GM12874 (cell line): ENCODE results near the gene ZNF70.
A peak's percentile ranks its signal among the peaks of the same experiment; 100 is the strongest.

Source experiments
- CTCF ChIP-seq: IDR thresholded peaks from 2 replicates; pipeline ENCODE4 v1.5.1; 2011; ENCODE audit warnings: low read depth, mild to moderate bottlenecking, control low read depth, low read length, moderate library complexity; ENCODE audit not compliant: insufficient read depth

The ZNF70 gene

GRCh38 chr22:23772315-23772648 lies 21.4 kb upstream of the ZNF70 start:
- no peak for TF ChIP-seq CTCF

GRCh38 chr22:23769321-23769965 lies 18.5 kb upstream of the ZNF70 start:
- no peak for TF ChIP-seq CTCF

- peak; percentile 89 for TF ChIP-seq CTCF
Observed at GRCh38 chr22:23767673-23768548, 17.0 kb upstream of the ZNF70 start, which contains the start of gene CHCHD10. CHCHD10 (minus strand) TSS chr22:23767972; CDS start chr22:23767874, 98 bp downstream.

DNA sequence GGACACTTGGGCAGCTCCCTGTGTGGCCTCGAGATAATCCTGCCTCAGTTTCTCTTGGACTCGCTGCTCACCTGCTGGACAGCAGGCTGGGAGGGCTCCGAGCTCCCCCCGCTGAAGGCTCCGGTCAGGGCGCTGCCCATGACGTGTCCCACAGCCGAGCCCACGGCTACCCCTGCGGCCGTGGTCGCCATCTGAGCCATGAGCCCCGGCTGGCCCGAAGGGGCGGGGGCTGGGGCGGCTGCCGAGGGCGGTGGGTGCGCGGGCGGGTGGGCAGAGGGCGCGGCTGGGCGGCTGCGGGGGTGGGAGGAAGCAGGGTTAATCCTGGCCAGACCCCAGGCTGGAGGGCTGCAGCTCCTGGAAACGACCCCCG lies 16.4 kb upstream of the ZNF70 start:
- no peak for TF ChIP-seq CTCF

GRCh38 chr22:23764899-23765881 lies 14.3 kb upstream of the ZNF70 start:
- TF ChIP-seq CTCF, result no peak

GRCh38 chr22:23763954-23764353 lies 13.0 kb upstream of the ZNF70 start:
- no peak for TF ChIP-seq CTCF

DNA sequence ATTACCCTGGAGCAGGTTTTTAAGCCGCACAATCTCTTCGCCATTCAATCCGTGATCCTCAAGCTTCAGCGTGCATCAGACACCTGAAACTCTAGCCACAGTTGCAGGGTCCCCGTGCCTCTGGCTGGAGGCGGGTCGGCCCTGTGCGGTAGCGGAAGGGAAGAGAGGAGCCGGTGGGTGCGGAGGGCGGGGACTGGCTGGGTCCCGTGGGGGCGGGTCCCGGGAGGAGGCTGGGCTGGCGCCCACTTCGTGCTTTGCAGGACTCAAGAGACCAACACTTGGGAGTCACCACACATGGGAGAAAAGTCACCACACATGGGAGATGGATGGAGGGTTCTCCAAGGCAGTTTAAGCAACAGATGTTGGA lies 12.7 kb upstream of the ZNF70 start:
- TF ChIP-seq CTCF, result no peak
